NCI-H774 (cell line): ENCODE results near the gene CLTCL1.
"Not testable (repeated sequence)": the region's sequence is repeated elsewhere in the genome, so short reads cannot be mapped to it uniquely, and the experiment has no call there.

Experiments used
- DNase-seq: peaks from one replicate; lab custom pipeline; 2025; lab: John Stamatoyannopoulos, UW

Gene CLTCL1

DNA sequence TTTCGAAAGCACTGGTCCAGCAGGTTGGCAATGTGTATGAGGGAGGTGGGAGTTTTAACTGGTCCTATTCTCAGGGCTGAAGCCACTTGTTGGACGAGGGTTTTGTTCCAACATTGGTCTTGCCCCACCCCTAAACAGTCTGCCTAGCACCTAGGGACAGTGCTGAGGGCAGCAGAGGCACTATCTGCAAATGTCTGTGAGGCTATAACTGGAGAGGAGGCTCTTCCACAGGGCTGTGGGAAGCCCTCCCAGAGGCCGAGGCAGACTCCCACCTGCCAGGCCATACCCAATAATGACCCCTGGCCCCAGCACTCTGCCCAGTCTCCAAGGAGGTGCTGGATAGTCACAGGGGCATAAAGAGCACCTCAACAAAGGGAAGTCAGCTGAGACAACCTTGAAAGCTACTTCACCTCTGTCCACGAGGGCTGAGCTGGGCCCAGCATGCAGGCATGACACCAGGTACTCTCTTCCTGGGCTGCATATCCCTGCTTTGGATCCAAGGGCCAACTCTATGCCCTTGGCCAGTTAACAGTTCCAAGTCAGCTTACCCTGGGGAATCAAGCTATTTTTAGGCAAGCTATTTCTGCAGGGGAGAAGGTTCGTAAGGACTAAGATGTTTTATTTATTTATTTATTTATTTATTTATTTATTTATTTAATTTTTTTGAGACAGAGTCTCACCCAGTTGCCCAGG, 72.8 kb downstream of the CLTCL1 start:
- DNase-seq: no peak

DNA sequence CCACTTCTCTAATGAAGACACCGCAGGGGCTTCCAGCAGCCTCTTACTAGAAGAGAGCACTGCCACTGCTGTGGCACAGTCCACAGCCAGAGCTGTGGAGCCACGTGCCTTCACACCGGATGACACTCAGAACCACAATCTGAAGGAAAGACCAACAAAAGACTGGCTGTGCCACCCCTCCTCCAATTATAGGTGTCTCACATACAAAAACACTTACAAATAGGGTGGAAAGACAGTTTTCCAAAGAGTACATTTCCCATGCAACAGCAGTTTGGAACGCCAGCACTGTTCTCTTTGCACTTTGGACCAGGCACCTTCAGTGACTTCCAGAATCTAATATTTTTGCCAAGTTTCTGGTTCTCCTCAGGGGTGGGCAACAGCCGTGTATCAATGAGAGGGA, 74.9 kb downstream of the CLTCL1 start:
- no peak for DNase-seq

DNA sequence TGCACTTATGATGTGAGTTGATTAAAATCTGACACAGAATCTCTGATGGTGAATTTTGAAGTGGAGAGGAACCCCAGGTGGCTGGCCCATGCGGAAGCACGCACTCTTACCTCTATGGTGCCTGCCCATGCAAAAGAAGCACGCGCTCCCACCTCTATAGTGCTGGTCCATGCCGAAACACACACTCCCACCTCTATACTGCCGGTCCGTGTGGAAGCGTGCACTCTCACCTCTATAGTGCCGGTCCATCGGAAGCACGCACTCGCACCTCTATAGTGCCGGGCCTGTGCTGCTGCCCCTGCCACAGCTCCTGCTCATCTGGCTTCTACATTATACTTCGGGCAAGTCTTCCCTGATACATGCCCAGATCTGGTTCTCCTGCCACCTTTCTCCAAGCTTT, 76.2 kb downstream of the CLTCL1 start:
- no peak for DNase-seq

DNA sequence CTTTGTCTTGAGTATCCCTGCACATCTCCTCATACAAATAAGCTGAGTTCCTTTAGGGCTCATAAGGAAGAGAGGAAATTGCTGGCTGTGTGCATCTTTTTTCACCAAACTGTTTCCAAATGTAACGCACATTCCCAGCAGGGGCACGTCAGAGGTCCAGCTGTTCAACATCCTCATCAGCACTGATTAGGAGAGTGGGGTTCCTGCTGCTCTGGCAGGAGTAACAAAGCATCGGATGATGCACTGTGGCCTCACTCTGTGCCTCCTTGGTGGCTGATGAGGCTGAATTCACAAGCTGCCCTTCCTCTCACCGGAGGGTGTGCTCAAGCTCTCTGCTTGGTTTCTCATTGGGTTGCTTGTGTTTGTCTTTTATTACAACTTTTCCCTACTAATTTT, 77.4 kb downstream of the CLTCL1 start:
- DNase-seq: no peak

DNA sequence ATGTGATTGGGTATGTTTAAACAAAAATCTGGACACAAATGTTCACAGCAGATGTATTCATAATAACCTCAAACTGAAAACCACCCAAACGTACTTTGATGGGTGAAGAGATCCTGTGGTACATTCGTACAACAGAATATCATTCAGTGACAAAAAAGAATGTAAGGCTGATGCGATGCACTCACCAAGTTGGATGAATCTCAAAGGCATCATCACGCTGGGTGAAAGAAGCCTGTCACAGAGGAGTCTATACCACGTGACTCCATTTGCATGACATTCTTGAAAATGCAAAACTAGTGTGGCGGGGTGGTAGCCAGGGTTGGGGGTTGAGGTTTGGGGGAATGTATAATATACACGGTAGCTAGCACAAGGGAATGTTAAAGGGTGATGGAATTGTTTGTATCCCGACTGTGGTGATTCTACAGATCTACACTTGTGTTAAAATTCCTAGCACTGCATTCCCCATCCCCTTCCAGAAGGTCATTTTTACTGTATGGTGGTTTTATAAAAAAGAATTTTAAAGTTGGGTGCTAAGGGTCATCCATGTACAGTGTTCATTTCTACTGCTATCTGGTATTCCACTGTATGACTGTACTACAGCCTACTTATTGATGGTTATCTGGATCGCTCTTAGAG, 78.0 kb downstream of the CLTCL1 start:
- DNase-seq: no peak

DNA sequence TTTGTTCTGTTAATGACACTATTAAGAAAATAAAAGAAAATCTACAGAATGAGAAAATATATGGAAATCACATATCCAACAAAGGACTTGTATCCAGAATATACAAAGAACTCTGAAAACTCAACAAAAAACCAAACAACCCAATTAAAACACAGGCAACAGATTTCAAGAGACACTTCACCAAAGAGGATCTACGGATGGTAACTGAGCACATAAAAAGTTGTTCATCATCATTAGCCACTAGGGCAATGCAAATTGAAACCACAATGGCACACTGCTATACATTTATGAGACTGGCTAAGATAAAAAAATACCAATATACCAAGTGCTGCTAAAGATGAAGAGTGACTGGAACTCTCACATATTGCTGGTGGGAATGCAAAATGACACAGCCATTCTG, 78.5 kb downstream of the CLTCL1 start:
- no peak for DNase-seq

DNA sequence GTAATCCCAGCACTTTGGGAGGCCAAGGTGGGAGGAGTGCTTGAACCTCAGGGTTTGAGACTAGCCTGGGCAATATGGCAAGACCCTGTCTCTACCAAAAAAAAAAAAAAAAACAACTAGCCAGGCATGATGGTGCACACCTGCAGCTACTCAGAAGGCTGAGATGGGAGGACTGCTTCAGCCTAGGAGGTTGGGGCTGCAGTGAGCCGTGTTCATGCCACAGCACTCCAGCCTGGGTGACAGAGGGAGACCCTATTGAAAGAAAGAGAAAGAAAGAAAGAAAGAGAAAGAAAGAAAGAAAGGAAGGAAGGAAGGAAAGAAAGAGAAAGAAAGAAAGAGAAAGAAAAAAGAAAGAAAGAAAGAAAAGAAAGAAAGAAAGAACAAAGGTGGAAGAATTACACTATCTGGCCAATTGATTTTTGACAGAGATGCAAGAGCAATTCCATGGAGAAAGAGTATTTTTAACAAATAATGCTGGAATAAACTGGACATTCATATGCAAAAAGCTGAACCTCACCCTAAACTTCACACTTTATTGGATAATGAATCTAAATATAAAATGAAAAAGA, 79.1 kb downstream of the CLTCL1 start:
- no peak for DNase-seq

DNA sequence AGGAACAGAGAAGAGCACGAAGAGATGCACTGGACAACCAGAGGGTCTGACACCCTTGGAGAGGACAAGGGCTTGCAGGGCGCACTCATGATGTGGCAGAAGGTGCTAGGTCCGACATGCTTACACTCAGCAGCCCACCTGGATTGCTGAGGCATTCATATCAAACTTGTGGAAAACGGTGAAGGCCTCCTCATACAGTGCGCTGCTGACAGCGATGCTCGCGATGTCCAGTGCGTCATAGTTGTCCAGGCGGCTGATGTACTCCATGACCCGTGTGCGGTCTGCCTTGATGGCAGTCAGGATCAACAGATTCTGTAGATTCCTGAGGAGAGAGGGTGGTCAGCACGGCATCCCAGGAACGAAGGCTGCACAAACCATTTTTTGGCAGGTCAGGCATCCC, 81.3 kb downstream of the CLTCL1 start:
- no peak for DNase-seq

DNA sequence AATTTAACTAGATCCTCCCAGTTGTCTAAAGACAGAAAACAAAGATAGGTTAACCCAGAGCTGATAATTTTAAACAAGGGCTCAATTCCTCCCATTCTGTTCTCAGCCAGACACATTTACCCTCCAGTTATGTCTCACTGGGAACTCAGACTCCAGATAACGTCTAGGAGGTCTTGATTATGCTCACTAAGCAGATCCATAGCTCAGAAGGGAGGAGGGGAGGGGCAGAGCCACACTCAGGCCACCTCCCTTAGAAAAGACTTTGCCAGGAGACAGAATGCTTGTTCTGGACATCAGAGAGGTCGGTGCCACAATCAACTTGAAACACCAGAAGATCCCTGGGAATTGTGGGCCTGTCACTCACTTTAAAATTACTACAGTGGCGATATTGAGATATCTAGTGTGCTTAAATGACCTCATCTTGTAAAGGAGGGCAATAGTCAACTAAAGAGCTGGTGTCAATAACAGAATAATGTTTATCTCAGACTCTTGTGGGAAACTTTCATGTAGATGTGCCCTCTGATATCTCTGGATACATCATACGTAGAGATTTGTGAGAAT, 83.2 kb downstream of the CLTCL1 start:
- no peak for DNase-seq

DNA sequence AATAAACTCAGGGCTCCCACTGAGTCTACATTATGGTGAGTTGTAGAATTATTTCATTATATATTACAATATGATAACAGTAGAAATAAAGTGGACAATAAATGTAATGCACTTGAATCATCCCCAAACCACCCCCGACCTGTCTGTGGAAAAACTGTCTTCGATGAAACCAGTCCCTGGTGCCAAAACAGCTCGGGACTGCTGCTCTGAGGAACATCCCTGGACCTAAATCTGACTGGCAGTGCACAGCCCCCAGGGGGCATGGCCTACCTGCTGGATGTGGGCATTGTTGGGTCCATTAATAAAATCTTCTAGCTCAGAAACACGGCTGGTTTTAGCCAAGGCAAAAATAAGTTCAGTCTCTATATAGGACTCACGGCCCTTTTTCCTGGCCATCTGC, 83.6 kb downstream of the CLTCL1 start:
- no peak for DNase-seq

DNA sequence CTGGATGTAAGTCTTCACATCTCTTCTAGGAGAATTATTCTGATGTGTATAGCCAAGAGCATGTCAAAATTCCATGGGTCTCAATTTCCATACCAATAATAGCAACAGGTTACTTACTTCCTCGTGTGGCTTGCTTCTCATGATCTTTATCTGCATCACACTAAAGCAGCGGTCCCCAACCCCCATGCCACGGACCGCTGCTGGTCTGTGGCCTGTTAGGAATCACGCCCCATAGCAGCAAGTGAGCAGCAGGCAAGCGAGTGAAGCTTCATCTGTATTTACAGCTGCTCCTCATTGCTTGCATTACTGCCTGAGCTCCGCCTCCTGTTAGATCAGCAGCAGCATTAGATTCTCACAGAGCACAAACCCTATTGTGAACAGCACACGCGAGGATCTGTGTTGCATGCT, 84.1 kb downstream of the CLTCL1 start:
- DNase-seq: peak; percentile 1

DNA sequence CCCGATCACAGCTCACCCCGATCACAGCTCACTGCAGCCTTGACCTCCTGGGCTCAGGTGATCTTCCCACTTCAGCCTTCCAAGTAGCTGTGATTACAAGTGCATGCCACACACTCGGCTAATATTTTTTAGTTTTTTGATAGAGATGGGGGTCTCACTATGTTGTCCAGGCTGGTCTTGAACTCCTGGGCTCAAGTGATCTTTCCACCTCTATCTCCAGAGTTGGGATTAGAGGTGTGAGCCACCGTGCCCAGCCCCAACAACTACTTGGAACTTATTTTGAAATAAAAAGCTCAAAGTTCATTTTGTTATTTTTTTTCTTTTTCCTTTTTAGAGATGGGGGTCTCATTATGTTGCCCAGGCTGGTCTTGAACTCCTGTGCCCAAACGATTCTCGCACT, 85.2 kb downstream of the CLTCL1 start:
- no peak for DNase-seq

DNA sequence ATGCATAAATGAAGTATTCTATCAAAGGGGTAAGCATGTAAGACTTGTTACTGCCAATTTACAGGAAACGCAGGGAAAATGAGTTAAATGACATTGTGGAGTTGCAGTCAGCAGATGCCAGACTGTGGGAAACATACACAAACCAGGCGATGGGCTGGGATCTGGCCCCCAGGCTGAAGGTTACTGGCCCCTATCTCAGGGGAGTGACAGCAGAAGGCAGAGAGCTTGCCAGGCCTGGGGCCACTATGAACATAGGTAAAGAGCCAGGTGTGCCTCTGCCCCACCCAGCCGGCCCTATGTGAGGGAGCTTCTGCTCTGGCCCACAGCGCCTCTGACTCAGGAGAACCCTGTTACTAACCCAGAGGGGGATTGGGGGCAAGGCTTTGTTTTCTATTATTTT, 86.9 kb downstream of the CLTCL1 start:
- DNase-seq: no peak

DNA sequence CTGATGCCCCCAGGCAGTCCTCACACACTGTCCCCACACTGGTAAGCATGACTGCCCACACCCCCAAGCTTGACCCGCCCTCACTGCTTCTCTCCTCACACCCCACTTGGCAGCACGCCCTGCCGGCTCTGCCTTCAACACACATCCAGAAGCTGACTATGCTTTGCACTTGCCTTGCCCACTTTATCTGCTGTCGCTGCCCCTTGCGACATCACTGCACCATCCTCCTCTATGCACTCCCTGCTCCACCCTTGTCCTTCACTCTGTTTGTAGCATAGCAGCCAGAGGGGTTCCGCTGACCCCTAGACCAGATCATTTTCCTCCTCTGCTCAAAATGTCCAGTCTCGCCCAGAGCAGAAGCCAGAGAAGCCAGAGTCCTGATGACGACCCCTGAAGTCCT, 87.7 kb downstream of the CLTCL1 start:
- no peak for DNase-seq

DNA sequence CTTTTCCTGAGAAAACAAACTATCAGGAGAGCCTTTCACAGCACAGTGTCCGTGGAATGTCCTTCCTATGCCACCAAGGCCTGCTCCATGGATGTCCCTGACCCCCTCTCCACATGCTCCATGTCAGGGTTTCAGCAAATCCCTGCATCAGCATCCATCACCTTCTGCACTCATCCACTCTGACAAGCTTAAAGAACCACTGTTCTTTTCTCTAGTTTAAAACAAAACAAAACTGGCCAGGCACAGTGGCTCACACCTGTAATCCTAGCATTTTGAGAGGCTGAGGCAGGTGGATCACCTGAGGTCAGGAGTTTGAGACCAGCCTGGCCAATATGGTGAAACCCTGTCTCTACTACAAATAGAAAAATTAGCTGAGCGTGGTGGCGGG, 88.7 kb downstream of the CLTCL1 start:
- not testable (repeated sequence) for DNase-seq

DNA sequence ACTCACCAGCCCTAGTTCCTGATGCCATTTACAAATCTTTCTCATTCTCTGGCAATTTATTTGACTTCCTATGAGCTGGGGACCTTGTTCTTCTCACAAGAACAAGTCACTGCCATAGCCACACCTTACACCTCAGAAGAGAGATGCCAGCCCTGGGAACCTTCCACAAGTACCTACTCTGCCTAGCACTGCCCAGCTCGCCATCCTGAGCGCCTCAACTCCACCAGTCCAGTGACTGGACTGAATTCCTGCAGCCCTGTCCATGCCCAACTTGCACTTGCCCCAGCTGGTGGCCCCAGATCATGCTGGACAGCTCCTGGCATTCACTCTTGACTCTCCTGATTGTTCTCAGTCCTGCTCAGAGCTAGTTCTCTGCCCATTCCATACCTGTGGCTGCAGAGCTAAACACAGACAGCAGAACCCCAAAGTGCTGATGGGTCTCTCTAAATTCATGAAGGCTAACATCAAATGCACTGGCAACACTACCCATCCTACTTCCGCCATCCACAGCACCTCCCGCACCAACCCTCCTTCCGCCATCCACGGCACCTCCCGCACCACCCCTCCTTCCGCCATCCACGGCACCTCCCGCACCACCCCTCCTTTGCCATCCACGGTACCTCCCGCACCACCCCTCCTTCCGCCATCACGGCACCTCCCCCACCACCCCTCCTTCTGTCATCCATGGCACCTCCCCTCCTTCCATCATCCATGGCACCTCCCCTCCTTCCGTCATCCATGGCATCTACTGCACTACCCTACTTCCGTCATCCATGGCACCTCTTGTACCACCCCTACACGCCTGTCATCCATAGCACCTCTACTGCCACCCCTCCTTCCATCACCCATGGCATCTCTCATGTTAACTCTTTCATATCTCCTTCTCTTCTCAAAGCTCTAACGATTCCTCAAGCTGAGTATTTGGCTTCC, 89.4 kb downstream of the CLTCL1 start:
- DNase-seq: no peak

DNA sequence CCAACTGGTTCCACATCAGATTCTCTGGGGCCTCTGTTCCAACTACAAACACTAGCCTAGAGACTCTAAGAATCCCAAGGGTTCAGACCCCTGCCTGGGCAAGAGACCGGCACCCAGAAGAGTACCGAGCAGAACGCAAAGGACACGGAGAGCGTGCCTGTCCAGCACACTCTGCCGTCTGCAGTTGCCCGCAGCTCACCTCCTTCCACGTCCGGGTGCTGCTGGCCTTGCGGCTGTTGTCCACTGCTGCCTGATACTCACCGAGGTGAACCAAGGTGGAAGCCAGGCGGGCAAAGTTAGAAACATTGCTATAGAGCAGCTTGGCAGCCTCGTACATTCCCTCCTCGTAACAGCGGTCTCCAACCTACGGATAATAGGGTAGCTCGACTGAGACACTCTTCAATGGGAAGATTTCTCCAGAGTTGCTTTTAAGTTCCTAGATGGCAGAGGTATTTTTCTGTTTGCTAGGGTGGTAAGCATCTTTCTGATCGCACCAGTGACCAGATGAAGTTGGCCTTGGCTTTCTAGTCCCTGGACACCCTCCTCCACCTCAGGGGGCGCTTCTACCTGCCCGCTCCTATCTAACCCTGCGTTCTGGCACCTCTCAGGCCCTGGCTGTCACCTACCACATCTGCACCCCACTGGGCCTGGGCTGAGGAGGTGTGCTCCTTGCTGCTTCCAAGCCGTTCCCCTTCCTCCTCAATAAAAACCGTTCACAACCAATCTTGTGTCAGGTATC, 90.2 kb downstream of the CLTCL1 start:
- DNase-seq: no peak

DNA sequence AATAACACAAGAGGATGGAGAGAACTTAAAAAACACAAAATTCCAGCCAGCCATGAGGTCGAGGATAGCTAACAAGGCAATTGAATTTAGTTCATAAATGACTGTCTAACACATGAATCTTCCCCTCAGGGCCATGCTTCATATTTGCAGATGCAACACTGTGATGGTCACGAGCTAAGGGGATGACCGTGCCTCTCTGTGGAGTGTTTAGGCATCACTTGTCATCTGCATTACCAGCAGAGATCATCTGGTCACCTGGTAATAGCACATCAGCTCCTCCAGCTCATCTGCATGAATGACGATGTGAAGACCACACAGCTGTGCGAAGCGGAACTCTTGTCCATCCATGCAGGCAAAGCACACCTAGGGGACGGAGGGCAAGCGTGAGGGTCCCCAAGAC, 92.0 kb downstream of the CLTCL1 start:
- no peak for DNase-seq

DNA sequence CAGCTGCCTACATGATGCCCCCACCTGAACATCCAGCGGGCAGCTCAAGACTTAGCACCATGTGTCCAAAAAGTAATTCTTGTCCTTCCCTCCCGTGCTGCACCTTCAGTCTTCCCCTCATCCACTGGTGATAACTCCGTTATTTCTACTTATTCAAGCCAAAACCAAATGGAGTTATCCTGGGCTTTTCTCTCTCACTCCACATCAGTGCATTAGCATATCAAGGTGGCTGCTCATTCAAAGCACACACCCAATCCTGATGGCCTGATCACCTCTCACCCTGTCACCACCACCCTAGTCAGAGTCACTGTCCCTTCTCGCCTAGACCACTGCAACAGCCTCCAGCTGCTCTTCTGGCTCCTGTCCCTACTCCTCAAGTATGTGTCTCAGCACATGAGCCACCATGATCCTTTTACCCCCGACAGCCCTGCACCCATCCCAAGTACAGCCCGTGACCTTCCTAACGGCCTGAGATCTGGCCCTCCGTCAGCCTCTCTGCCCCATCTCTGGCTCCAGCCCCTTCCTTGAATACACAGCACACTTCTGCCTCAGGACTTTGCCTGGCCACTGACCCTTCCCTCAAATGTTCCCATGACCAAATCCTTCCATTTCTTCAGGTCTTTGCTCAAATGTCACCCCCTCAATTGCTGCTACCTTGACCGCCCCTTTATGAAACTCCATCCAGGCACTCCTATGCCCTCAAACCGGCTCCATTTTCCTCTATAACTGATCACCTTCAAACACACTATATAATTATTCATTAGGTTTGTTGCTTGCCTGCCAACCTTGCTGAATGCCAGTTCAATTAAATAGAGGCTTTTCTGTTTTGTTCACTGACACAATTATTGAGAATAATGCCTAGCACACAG, 93.3 kb downstream of the CLTCL1 start:
- peak; percentile 3 for DNase-seq

DNA sequence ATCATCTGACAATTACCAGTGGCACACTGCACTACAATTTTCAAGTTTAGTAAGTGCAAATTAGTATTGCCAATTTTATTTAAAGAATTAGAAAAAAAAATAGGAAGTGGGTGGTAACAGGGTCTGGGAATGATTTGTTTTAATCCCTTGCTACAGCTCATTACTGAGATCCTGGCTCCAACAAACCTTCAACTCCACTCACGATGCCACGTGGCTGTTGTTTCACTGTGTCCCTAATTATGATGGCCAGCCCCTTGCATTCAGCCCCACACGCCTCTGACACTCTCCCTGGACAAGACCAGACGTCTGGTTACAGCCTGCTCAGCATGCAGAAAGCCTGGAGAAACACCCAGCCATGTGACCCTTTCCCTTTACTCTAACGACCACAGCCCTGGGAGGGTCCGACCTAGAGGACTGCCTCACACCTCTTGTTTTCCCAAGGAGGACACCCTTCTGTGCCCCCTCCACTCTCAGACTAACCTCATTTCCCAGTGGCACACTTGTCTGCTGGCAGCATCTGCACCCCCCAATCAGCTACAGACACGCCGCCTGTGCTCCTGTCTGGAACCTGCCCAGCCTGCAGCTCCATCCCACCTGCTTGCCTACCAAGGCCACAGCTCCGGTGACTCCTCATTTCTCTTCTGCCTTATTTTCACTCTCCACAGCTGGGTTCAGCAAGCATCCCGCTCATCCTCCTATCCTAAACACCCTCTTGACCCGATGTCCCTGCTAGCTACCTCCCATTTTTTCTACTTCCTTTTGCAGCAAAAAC, 94.5 kb downstream of the CLTCL1 start:
- no peak for DNase-seq
